Neutrophil (primary cell): ENCODE measurements around the gene USP36.

Experiments
- H3K27ac ChIP-seq: fragments of 200-600 bp; sonication (generic); 2 replicates; pipeline ENCODE4 v1.5.1; 2016; ENCODE audit warnings: mild to moderate bottlenecking, moderate library complexity
- H3K27me3 ChIP-seq: fragments of 200-600 bp; sonication (generic); 2 replicates; pipeline ENCODE4 v1.6.0; 2016; ENCODE audit warnings: mild to moderate bottlenecking
- H3K36me3 ChIP-seq: fragments of 200-600 bp; sonication (generic); 2 replicates; pipeline ENCODE4 v1.5.1; 2017
- H3K4me1 ChIP-seq, 2 experiments: fragments of 200-600 bp in 1 of 2; sonication (generic) in 1 of 2; 1 replicate in 1 of 2; 2 replicates in 1 of 2; pipeline versions ENCODE4 v1.5.1 to v1.6.1; 2013 to 2016; ENCODE audit warnings: low read depth in 1 of 2, low read length in 1 of 2, mild to moderate bottlenecking in 1 of 2, moderate library complexity in 1 of 2; ENCODE audit not compliant: control insufficient read depth in 1 of 2, insufficient read depth in 1 of 2
- H3K4me3 ChIP-seq, 2 experiments: fragments of 200-600 bp in 1 of 2; sonication (generic) in 1 of 2; 1 replicate in 1 of 2; 2 replicates in 1 of 2; pipeline ENCODE4 v1.5.1; 2013 to 2016; ENCODE audit warnings: low read depth in 1 of 2, low read length in 1 of 2, mild to moderate bottlenecking in 1 of 2, moderate library complexity in 1 of 2
- H3K9me3 ChIP-seq: fragments of 200-600 bp; sonication (generic); 2 replicates; pipeline ENCODE4 v1.5.1; 2016
- CTCF ChIP-seq: fragments of 200-600 bp; sonication (generic); IDR thresholded peaks from 2 replicates; pipeline ENCODE4 v1.5.1; 2016; ENCODE audit warnings: antibody characterized with exemption

USP36 gene

GRCh38 chr17:78849026-78849425 lies 8.4 kb upstream of the USP36 start:
- H3K4me3 ChIP-seq = no peak overlapping the region
- no peaks in the 10 kb centered on the region for H3K9me3 ChIP-seq
- H3K27ac ChIP-seq = no peak overlapping the region
- peaks cover 22% of the 10 kb centered on the region for H3K36me3 ChIP-seq
- no peaks in the 10 kb centered on the region for H3K27me3 ChIP-seq
- H3K4me1 ChIP-seq = peaks cover 0 to 4% of the 10 kb centered on the region in 2 experiments
- TF ChIP-seq CTCF = no peak

- Histone ChIP-seq H3K27me3 (no peaks in the 10 kb centered on the region), H3K4me3 (no peak overlapping the region), H3K4me1 (no peaks in the 10 kb centered on the region), H3K9me3 (no peaks in the 10 kb centered on the region), H3K36me3 (peaks cover 4% of the 10 kb centered on the region), H3K27ac (no peak overlapping the region)
- no peak for TF ChIP-seq CTCF
Measured at GRCh38 chr17:78847052-78847451, 6.4 kb upstream of the USP36 start.

DNA sequence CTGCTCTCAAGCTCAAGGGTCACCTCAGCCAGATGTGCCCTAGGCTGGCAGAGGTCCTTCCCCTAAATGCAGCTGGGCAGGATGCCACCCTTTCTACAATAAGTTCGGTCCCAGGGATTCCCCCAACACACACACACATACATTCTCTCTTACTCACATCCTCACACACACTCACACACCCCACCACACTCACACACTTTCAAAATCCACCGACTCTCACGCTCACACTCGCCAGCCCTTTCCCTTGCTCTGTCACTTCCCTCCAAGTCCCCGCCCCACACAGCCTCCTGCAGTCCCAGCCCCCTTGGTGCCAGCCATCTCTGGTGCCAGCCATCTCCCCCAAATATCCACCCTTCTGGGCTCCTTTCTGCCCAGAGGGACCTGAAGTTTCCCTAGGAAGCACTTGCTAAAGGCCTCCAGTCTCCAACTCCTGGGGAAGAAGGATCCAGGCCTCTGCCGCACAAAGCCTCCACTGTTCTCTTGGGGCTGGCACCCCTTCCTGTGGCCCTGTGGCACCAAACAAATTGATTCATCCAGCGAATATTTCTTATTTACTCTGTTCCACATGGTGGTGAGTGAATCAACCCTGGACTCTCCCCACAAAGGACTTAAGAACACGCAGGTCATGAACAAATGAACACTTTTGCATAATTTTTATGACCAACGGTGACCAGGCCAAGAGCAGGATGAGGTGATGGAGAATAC lies 3.8 kb upstream of the USP36 start:
- TF ChIP-seq CTCF = no peak
- peaks cover 16 to 17% of the 10 kb centered on the region in 2 experiments for H3K4me1 ChIP-seq
- H3K36me3 ChIP-seq = peaks cover 4% of the 10 kb centered on the region
- H3K9me3 ChIP-seq = no peaks in the 10 kb centered on the region
- no peaks in the 10 kb centered on the region for H3K27me3 ChIP-seq
- H3K4me3 ChIP-seq = no peak overlapping the region
- no peak overlapping the region for H3K27ac ChIP-seq

DNA sequence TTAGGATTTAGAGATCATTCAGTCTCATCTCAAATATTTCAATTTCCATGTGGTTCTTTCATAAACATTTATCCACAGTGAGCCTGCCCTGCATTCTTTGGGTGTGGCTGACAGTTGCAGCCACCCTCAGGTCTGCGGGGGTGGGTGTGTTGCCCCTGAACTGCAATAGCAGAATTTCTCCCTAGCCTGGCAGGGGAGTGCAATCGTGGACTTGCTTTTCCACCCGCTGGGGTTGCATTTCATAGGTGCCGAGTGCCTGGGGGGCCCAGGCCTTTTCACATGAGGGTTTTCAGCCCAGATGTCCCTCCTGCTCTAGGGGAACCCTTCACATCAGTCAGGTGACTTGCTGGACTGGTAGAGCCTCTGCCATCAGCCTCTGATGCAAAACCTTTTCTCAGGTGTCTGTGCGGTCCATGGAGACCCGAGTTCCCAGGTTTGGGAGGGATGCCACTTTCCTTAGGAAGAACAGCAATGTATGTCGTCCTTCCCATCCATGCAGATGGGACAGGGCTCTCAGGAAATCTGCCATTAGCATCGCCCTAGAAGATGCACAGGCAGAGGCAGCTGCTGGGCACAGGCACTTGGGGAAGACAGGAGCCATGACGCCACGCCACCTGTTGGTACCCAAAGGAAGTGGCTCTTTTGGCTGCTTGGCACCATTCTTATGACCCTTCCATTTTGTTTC lies 2.4 kb upstream of the USP36 start:
- no peak overlapping the region for H3K4me3 ChIP-seq
- H3K4me1 ChIP-seq = peaks cover 21 to 22% of the 10 kb centered on the region in 2 experiments
- H3K9me3 ChIP-seq = no peaks in the 10 kb centered on the region
- no peaks in the 10 kb centered on the region for H3K27me3 ChIP-seq
- H3K36me3 ChIP-seq = peaks cover 4% of the 10 kb centered on the region
- H3K27ac ChIP-seq = peak overlapping the region; percentile 18
- TF ChIP-seq CTCF = peak; percentile 75

- no peaks in the 10 kb centered on the region for H3K27me3 ChIP-seq
- no peaks in the 10 kb centered on the region for H3K9me3 ChIP-seq
- TF ChIP-seq CTCF = no peak
- peaks cover 4% of the 10 kb centered on the region for H3K36me3 ChIP-seq
- H3K4me1 ChIP-seq = peaks cover 21 to 22% of the 10 kb centered on the region in 2 experiments
- H3K27ac ChIP-seq = peak overlapping the region; percentile 93
- H3K4me3 ChIP-seq = peak overlapping the region; percentile 84 to 86
Measured at GRCh38 chr17:78840530-78840779, 159 bp downstream of the USP36 start.
